ENCODE results near the gene AMIGO3.
A peak's percentile ranks its signal among the peaks of the same experiment; 100 is the strongest.

DNA sequence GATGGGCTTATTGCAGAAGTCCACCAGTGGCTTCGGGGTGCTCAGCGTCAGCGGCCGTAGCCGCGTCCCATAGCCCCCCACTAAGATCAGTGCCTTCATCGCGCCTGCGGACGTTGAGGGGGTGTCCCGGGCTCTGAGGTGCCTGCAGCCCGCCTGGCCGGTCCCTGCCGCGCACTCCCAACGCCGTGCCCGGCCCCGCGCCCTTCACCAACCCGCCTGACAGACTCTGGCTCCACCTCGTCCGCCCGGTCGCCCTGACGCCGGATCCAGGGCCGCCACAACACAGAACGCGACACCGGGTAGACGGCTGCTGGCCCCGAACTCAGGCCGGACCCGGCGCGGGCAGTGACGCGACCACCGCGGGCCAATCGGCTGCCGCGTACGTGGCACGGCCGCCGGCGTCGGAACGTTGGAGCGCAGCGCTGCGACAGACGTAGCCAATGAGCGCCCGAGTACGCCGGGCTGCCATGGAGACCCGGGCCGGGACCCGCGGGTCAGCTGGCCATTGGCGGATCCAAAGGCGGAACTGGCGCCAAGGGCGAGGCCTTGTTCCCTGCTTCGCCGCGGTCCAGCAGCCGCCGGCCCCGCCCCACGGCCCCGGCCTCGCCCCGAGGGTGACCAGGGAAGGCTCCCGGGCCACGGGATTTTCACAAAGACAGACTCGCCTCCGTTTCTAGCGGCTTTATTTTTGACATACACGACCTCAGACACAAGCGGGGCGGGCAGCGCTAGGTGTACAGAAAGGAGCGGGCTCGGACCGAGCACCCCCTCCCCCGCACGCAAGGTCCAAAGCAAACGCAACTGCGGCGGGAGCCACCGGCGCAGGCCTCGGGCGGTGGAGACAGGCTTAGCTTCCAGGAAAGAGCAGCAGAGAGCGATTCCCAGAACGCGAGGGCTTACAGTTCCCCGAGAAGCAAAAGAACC lies 4.4 kb upstream of the AMIGO3 start, which contains the start of gene GMPPB:
- peak; percentile 66 for TF ChIP-seq POLR2A (IDR thresholded peaks at IDR 0.05; ENCODE audit: low read length)
- TF ChIP-seq GATA1 (IDR thresholded peaks at IDR 0.05; ENCODE audit: low read depth, low read length) = no peak

Data from erythroblast (primary cell).